GM23338 (cell line): ENCODE measurements around the gene C2orf15. TPM values are rescaled to one million over a fixed set of nuclear protein-coding genes. Genes with fewer than 3 reads are reported as not detected.

Experiments used
- ATAC-seq: fragments of 200-7000 bp; cut with Tn5 transposase; 3 replicates; pipeline ENCODE4 v1.9.1; 2020
- DNase-seq: peaks from one replicate; pipeline ENCODE4 v3.0.0-alpha.2; 2015; ENCODE audit warnings: low spot score
- H2AFZ ChIP-seq: fragments of 200-600 bp; sonication (generic); 2 replicates; pipeline ENCODE4 v1.8.0; 2016; ENCODE audit warnings: antibody characterized with exemption, mild to moderate bottlenecking, moderate library complexity
- H3F3A ChIP-seq: fragments of 200-600 bp; sonication (generic); replicated peaks from 2 replicates; pipeline ENCODE4 v1.8.0; 2017; ENCODE audit warnings: antibody characterized with exemption, mixed run types, low read depth
- H3K27ac ChIP-seq: fragments of 200-600 bp; sonication (generic); 2 replicates; pipeline ENCODE4 v1.6.1; 2016; ENCODE audit warnings: low read depth
- H3K27me3 ChIP-seq: fragments of 200-600 bp; sonication (generic); 2 replicates; pipeline ENCODE4 v1.8.0; 2016; ENCODE audit warnings: mild to moderate bottlenecking, mixed run types, moderate library complexity; ENCODE audit not compliant: insufficient read depth
- H3K36me3 ChIP-seq: fragments of 200-600 bp; sonication (generic); 2 replicates; pipeline ENCODE4 v1.8.0; 2016; ENCODE audit warnings: mild to moderate bottlenecking; ENCODE audit not compliant: insufficient read depth
- H3K4me1 ChIP-seq: fragments of 200-600 bp; sonication (generic); 2 replicates; pipeline ENCODE4 v1.8.0; 2016; ENCODE audit warnings: mild to moderate bottlenecking, moderate library complexity; ENCODE audit not compliant: insufficient read depth
- H3K4me2 ChIP-seq: fragments of 200-600 bp; sonication (generic); 2 replicates; pipeline ENCODE4 v1.7.1; 2017; ENCODE audit warnings: mixed run types
- H3K4me3 ChIP-seq: fragments of 200-600 bp; sonication (generic); 2 replicates; pipeline ENCODE4 v1.6.1; 2016; ENCODE audit warnings: mixed run types
- H3K79me2 ChIP-seq: fragments of 200-600 bp; sonication (generic); replicated peaks from 2 replicates; pipeline ENCODE4 v1.8.0; 2017; ENCODE audit warnings: mild to moderate bottlenecking; ENCODE audit not compliant: insufficient read depth
- H3K9me2 ChIP-seq: fragments of 200-600 bp; sonication (generic); 2 replicates; pipeline ENCODE4 v1.8.0; 2017; ENCODE audit not compliant: insufficient read depth
- H4K20me1 ChIP-seq: fragments of 200-600 bp; sonication (generic); replicated peaks from 2 replicates; pipeline ENCODE4 v1.8.0; 2017; ENCODE audit warnings: mild to moderate bottlenecking; ENCODE audit not compliant: insufficient read depth
- H3K27ac Mint-ChIP-seq: 2 replicates; pipeline ENCODE4 v1.8.0; 2020; ENCODE audit warnings: inconsistent platforms, mild to moderate bottlenecking, moderate library complexity, mixed read lengths
- H3K27me3 Mint-ChIP-seq: 3 replicates; pipeline ENCODE4 v1.8.0; 2022; ENCODE audit warnings: low read depth, mild to moderate bottlenecking, moderate library complexity, mixed read lengths, inconsistent platforms; ENCODE audit not compliant: insufficient read depth, poor library complexity
- H3K36me3 Mint-ChIP-seq: 3 replicates; pipeline ENCODE4 v1.8.0; 2021; ENCODE audit warnings: low read depth, mild to moderate bottlenecking, inconsistent platforms, moderate library complexity, mixed read lengths
- H3K4me1 Mint-ChIP-seq: 3 replicates; pipeline ENCODE4 v1.8.0; 2020; ENCODE audit warnings: mild to moderate bottlenecking, inconsistent platforms, mixed read lengths
- H3K4me3 Mint-ChIP-seq: 3 replicates; pipeline ENCODE4 v1.8.0; 2021; ENCODE audit warnings: moderate library complexity, mild to moderate bottlenecking, inconsistent platforms, mixed read lengths
- H3K9me3 Mint-ChIP-seq: 3 replicates; pipeline ENCODE4 v1.8.0; 2020; ENCODE audit warnings: moderate library complexity, mild to moderate bottlenecking, inconsistent platforms, mixed read lengths
- CREB1 ChIP-seq: fragments of 250-450 bp; sonication (Bioruptor Pico); IDR thresholded peaks from 2 replicates; pipeline ENCODE4 v1.5.0; 2020; ENCODE audit warnings: low read depth, mild to moderate bottlenecking, moderate library complexity
- CTCF ChIP-seq, 2 experiments: fragments of 200-600 bp in 1 of 2; sonication (generic) in 1 of 2; conservative IDR thresholded peaks; 2 replicates each; pipeline versions ENCODE4 v1.5.1 to v1.6.1; 2016 to 2017; ENCODE audit warnings: antibody characterized with exemption in 2 of 2, low read depth in 2 of 2, mild to moderate bottlenecking in 2 of 2, moderate library complexity in 1 of 2
- EZH2 ChIP-seq: fragments of 200-600 bp; sonication (generic); IDR thresholded peaks from one replicate; pipeline ENCODE4 v1.8.0; 2017; ENCODE audit warnings: antibody characterized with exemption, mild to moderate bottlenecking, low read depth; ENCODE audit not compliant: unreplicated experiment
- JUNB ChIP-seq: IDR thresholded peaks from one replicate; pipeline ENCODE4 v1.6.1; 2016; ENCODE audit warnings: antibody characterized with exemption; ENCODE audit not compliant: unreplicated experiment
- POLR2AphosphoS5 ChIP-seq: IDR thresholded peaks from 2 replicates; pipeline ENCODE4 v1.6.1; 2016; ENCODE audit warnings: antibody characterized with exemption, low read depth
- STAT1 ChIP-seq: IDR thresholded peaks from one replicate; pipeline ENCODE4 v1.6.1; 2016; ENCODE audit warnings: antibody characterized with exemption; ENCODE audit not compliant: unreplicated experiment
- ZNF331 ChIP-seq: fragments of 250-450 bp; sonication (Bioruptor Pico); IDR thresholded peaks from 2 replicates; pipeline ENCODE4 v1.5.0; 2020; ENCODE audit warnings: low read depth, mild to moderate bottlenecking, moderate library complexity
- ZNF462 ChIP-seq: fragments of 250-450 bp; sonication (Bioruptor Pico); IDR thresholded peaks from 2 replicates; pipeline ENCODE4 v1.5.0; 2020; ENCODE audit warnings: mild to moderate bottlenecking, moderate library complexity
- polyA plus RNA-seq: library from polyadenylated mRNA; unstranded; fragments of >200 nt; fragmentation: Nextera tagmentation; extraction: Ambion mirVana; gene quantifications from 2 replicates; pipeline ENCODE4 v1.2.1, GENCODE V29; 2016
- total RNA-seq: library from RNA; depleted of rRNA; stranded (reverse); fragments of >200 nt; shearing (Covaris generic); gene quantifications from 2 replicates; pipeline ENCODE4 v1.2.3, GENCODE V29; 2014

The C2orf15 gene
- total and polyA plus RNA-seq, 2 experiments from 2014 or later: 7.9 to 8.4 TPM

DNA sequence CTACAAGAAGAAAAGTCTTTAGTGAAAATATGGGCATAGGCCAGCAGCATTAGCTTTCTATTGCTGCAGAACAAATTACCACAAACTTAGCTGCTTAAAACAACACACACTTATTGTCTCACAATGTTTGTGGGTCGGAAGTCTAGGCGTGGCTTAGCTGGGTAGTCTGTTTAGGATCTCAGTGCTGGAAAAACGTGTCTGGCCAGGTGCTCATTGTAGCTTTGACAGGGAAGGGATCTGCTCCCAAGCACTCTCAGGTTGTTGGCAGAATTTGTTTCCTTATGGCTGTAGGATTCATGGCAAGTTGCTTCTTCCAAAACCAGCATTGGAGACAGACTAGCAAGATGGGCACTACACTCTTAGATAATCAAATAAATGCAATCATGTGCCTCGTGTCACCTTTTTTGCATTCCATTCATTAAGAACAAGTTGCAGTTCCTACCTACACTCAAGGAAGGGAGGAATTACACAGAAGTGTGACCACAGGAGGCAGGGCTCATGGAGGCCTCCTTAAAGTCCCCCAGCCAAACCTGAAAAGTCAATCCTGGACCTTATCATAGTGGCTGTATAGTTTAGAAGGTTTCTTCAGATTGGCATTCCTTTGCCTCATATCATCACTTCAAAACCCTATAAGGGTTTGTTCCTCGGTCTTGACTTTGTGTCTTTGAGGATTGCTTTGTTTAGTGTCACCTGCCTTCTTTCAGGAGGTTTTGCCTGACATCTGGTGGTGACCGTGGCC is 56.8 kb downstream of the C2orf15 start:
- Histone ChIP-seq H3K4me2 (no peak overlapping the region), H3K4me1 (no peaks in the 10 kb centered on the region), H3K79me2 (no peaks in the 10 kb centered on the region), H3K36me3 (peaks cover 21% of the 10 kb centered on the region), H2AFZ (no peak overlapping the region), H3F3A (no peaks in the 10 kb centered on the region), H3K27ac (no peak overlapping the region), H3K27me3 (no peaks in the 10 kb centered on the region), H4K20me1 (0 out of 2 replicates have a peak, but pooled peaks cover 4% of the 10 kb centered on the region), H3K9me2 (no peaks in the 10 kb centered on the region; the same call in 1 of the 2 replicates), H3K4me3 (no peak overlapping the region)
- Mint-ChIP-seq H3K36me3 (peaks cover 44% of the 10 kb centered on the region), H3K27me3 (peaks cover 5% of the 10 kb centered on the region), H3K4me3 (no peak overlapping the region), H3K9me3 (peaks cover 12% of the 10 kb centered on the region), H3K27ac (no peak overlapping the region), H3K4me1 (no peaks in the 10 kb centered on the region)
- no peak for TF ChIP-seq ZNF462 (CRISPR knock-in tag)
- TF ChIP-seq EZH2: no peak
- no peak for TF ChIP-seq STAT1
- TF ChIP-seq ZNF331: no peak
- 0 out of 4 replicates have a peak, but pooled peaks of 1 of the 2 experiments have one; percentile 13 for TF ChIP-seq CTCF (conservative IDR thresholded peaks at IDR 0.05; ENCODE audit: low read depth in 2 of 2)
- TF ChIP-seq POLR2AphosphoS5: no peak
- TF ChIP-seq CREB1 (CRISPR knock-in tag): no peak
- no peak for TF ChIP-seq JUNB
- ATAC-seq: no peak
- DNase-seq: no peak
